Stimulated activated CD4-positive, alpha-beta T cell treated with anti-CD3 and anti-CD28 coated beads, Interleukin-4, amount 100 ng/mL, for 4 hours (primary cell): Measurements from ENCODE around the gene CDCA3.

Source experiments
- DNase-seq, 2 experiments: peaks; one replicate each; pipeline ENCODE4 v3.0.0-alpha.2; 2020

Gene CDCA3

GRCh38 chr12:6831450-6831995, 19.6 kb downstream of the CDCA3 start:
- DNase-seq, result no peak

DNA sequence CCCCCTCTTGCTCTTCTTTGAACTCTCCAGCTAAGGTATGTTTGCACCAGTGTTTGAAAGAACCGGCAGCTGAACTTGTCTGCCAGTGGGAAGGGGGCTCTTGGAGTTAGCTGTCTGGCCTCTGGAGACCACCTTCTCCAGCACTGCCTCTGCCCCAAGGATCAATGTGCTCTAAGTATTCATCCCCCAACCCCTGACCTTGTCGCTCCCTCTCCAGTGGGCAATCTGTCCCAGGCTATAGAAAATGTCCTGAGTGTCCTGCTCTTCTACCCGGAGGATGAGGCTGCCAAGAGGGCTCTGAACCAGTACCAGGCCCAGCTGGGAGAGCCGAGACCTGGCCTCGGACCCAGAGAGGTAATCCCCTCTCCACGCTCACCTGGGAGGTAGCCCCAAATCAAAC, 20.1 kb downstream of the CDCA3 start:
- no peak for DNase-seq

GRCh38 chr12:6830286-6830890, 20.7 kb downstream of the CDCA3 start:
- DNase-seq, result no peak

GRCh38 chr12:6829536-6830220, 21.4 kb downstream of the CDCA3 start:
- no peak for DNase-seq

GRCh38 chr12:6828781-6829535, 22.1 kb downstream of the CDCA3 start:
- DNase-seq, result peak; percentile 27 to 48

DNA sequence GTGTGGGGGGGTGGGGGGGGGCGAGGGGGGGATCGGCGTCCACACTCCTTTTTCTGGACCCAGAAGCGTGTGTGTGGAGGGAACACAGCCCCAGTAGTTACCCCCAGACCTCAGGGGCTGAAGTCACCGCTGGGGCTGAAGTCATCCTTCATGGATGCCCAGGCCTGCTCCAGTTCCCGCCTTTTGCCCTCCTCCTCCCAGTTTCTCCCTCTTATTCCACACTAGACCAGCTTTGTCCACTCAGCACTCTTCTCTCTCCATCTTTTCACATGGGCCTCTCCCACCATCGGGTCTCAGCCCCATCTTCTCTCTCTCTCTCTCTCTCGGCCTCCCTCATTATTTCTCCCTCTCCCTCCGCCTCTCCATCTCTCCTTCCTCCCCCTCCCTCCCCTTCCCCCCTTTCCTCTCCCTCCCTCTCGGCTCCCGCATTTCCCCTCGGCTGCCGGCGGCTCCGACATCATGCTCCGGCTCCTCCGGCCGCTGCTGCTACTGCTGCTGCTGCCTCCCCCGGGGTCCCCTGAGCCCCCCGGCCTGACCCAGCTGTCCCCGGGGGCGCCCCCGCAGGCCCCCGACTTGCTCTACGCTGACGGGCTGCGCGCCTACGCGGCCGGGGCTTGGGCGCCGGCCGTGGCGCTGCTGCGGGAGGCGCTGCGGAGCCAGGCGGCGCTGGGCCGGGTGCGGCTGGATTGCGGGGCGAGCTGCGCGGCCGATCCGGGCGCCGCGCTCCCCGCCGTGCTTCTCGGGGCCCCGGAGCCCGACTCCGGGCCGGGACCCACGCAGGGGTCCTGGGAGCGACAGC, 22.9 kb downstream of the CDCA3 start, which contains the start of gene P3H3:
Gene P3H3 (plus strand): TSS at position 426 of the 799 bp plus-strand sequence. CDS start 34 bp downstream, at position 460.
- no peak for DNase-seq

DNA sequence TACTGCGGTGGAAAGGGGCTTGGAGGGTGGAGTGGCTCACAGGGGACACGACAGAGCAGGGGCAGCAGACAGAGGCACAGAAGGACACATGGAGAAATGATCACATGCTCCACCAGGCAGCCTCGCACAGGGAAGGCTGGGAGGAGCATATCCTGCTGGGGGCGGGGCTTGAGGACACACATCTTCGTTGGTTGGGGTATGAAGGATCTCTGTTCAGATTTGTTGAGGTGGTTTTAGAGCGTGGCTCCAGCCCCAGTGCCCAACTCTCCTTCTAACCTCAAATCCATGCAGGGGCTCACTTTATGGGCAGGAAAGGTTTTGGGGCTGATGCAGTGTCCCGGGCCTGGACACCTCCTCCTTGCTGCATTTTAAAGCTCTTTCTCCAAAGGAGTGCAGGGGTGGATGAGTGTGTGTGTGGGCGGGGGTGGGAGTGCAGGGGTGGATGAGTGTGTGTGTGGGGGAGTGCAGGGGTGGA, 23.6 kb downstream of the CDCA3 start:
- peak; percentile 49 to 58 for DNase-seq

GRCh38 chr12:6826734-6827436, 24.2 kb downstream of the CDCA3 start:
- DNase-seq, result no peak

DNA sequence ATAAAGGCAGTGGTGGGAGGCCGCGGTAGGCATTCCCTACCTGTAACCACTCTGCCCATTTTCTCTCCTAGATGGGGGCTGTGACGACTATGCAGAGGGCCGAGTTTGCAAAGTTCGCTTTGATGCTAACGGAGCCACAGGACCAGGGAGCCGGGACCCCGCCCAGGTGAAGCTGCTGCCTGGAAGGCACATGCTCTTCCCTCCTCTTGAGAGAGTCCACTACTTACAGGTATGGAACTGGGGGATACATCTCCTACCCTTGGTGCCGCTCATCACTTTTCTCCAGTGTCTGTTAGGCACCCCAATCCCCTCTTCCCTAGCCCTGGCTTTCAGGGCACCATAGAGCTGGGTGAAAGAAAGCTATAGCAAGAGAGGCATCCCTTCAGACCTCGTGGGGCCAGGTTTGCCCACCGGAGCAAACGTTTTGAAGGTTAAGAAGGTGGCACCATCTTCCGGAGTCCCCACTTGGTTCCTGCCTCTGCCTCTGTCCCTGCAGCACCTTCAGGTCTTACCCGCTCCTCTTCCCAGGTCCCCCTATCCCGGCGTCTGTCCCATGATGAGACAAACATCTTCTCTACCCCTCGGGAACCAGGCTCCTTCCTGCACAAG, 24.9 kb downstream of the CDCA3 start:
- DNase-seq, result no peak

GRCh38 chr12:6825398-6826124, 25.5 kb downstream of the CDCA3 start:
- DNase-seq, result peak; percentile 72 to 79

GRCh38 chr12:6824901-6825381, 26.1 kb downstream of the CDCA3 start:
- no peak for DNase-seq

GRCh38 chr12:6824085-6824775, 26.9 kb downstream of the CDCA3 start:
- DNase-seq, result no peak

- DNase-seq, result no peak
Measured at GRCh38 chr12:6823182-6824084, 27.7 kb downstream of the CDCA3 start.

GRCh38 chr12:6822426-6823135, 28.5 kb downstream of the CDCA3 start:
- DNase-seq, result no peak

DNA sequence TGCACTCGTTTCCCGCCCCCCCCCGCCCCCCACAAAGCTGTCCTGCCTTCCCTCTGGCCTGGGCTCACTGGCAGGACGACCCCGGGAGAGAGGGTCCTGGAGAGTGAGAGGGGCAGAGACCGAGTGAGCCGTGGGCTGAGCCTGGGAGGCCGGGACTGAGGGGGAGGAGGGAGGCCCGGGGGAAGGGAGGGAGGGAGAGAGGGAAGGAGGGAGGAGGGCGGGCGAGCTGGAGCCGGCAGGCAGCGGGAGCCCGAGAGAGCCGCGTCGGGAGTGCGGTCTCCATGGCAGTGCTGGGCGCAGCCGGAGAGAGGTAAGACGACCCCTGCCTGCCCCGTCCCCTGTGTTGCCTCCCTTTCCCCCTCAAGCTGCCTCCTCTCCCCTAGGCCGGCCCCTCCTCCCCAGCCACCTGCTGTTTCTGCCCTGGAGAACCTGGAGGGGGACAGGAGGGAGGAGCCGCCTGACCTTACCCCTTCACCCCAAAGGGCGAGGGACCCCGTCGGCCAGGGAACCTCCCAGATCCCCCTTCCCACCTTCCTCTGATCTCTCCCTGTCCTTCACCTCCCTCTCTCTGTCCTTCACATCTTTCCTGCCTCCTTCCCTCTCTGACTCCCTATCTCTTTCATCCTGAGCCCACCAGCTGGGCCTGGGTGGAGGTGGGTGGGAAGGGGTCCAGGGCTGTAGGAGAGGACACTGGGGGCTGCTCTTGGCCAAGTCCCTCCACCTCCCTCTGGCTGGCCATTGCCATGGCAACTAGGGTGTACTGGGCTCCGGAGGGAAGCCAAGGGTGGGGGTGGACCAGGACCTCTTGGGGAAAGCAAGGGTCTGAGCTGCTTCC, 29.3 kb downstream of the CDCA3 start, which contains the start of gene GPR162:
Gene GPR162 (plus strand): TSS at position 231 of the 835 bp plus-strand sequence. CDS start 2,078 bp downstream, outside the sequence.
- DNase-seq, result no peak

DNA sequence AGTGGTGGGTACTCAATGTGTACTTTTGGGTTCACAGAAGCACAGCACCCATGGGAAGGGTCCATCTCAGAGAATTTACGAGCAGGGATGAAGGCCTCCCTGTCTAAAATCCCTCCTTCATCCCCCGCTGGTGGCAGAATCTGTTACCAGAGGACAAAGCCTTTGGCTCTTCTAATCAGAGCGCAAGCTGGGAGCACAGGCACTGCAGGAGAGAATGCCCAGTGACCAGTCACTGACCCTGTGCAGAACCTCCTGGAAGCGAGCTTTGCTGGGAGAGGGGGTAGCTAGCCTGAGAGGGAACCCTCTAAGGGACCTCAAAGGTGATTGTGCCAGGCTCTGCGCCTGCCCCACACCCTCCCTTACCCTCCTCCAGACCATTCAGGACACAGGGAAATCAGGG, 30.9 kb downstream of the CDCA3 start:
- DNase-seq, result no peak
